Activated naive CD4-positive, alpha-beta T cell treated with anti-CD3 and anti-CD28 coated beads, Interleukin-2, amount 10 ng/mL, durations not matched to agents 7 days and 5 days (primary cell): ENCODE data around the gene WWOX.

Experiments
- CTCF ChIA-PET: fragments of 350-600 bp; sonication (Branson Sonifier 250); formaldehyde crosslinking; loops from one replicate; lab custom pipeline; 2021; ENCODE audit warnings: antibody characterized with exemption; lab: Charles Lee
- DNase-seq: peaks from one replicate; pipeline ENCODE4 v3.0.0-alpha.2; 2020
- H3K27ac Mint-ChIP-seq: one replicate; pipeline ENCODE4 v1.8.0; 2021; ENCODE audit warnings: mild to moderate bottlenecking, moderate library complexity, mixed read lengths
- H3K27me3 Mint-ChIP-seq: one replicate; pipeline ENCODE4 v1.8.0; 2021; ENCODE audit warnings: mild to moderate bottlenecking, mixed read lengths
- H3K36me3 Mint-ChIP-seq: one replicate; pipeline ENCODE4 v1.8.0; 2021; ENCODE audit warnings: mixed read lengths
- H3K4me1 Mint-ChIP-seq: one replicate; pipeline ENCODE4 v1.8.0; 2021; ENCODE audit warnings: mixed read lengths
- H3K4me3 Mint-ChIP-seq: one replicate; pipeline ENCODE4 v1.8.0; 2021; ENCODE audit warnings: mild to moderate bottlenecking, moderate library complexity, mixed read lengths
- H3K9me3 Mint-ChIP-seq: one replicate; pipeline ENCODE4 v1.8.0; 2021; ENCODE audit warnings: mixed read lengths

Gene WWOX

GRCh38 chr16:78325468-78326352, 226.3 kb downstream of the WWOX start:
- H3K9me3 Mint-ChIP-seq = no peaks in the 10 kb centered on the region
- H3K36me3 Mint-ChIP-seq = no peaks in the 10 kb centered on the region
- H3K27me3 Mint-ChIP-seq = no peaks in the 10 kb centered on the region
- no peak overlapping the region for H3K4me3 Mint-ChIP-seq
- no peak for DNase-seq
- no peaks in the 10 kb centered on the region for H3K4me1 Mint-ChIP-seq
- H3K27ac Mint-ChIP-seq = no peak overlapping the region
- CTCF ChIA-PET = no interaction called here

GRCh38 chr16:78326731-78327130, 227.3 kb downstream of the WWOX start:
- Mint-ChIP-seq H3K27me3 (no peaks in the 10 kb centered on the region), H3K36me3 (no peaks in the 10 kb centered on the region), H3K4me1 (no peaks in the 10 kb centered on the region), H3K9me3 (no peaks in the 10 kb centered on the region), H3K27ac (no peak overlapping the region), H3K4me3 (no peak overlapping the region)
- CTCF ChIA-PET = no interaction called here
- no peak for DNase-seq

- CTCF ChIA-PET = no interaction called here
- no peak for DNase-seq
- Mint-ChIP-seq H3K27ac (no peak overlapping the region), H3K36me3 (no peaks in the 10 kb centered on the region), H3K4me3 (no peak overlapping the region), H3K9me3 (no peaks in the 10 kb centered on the region), H3K4me1 (no peaks in the 10 kb centered on the region), H3K27me3 (no peaks in the 10 kb centered on the region)
Observed at GRCh38 chr16:78331731-78332130, 232.3 kb downstream of the WWOX start.

GRCh38 chr16:78333808-78334207, 234.4 kb downstream of the WWOX start:
- Mint-ChIP-seq H3K27ac (no peak overlapping the region), H3K27me3 (no peaks in the 10 kb centered on the region), H3K4me1 (no peaks in the 10 kb centered on the region), H3K36me3 (no peaks in the 10 kb centered on the region), H3K9me3 (no peaks in the 10 kb centered on the region), H3K4me3 (no peak overlapping the region)
- DNase-seq = no peak
- CTCF ChIA-PET = no interaction called here

- CTCF ChIA-PET = no interaction called here
- H3K9me3 Mint-ChIP-seq = no peaks in the 10 kb centered on the region
- no peak overlapping the region for H3K4me3 Mint-ChIP-seq
- no peaks in the 10 kb centered on the region for H3K4me1 Mint-ChIP-seq
- H3K27me3 Mint-ChIP-seq = no peaks in the 10 kb centered on the region
- no peaks in the 10 kb centered on the region for H3K36me3 Mint-ChIP-seq
- H3K27ac Mint-ChIP-seq = no peak overlapping the region
- DNase-seq = no peak
Observed at GRCh38 chr16:78340590-78340989, 241.1 kb downstream of the WWOX start.

DNA sequence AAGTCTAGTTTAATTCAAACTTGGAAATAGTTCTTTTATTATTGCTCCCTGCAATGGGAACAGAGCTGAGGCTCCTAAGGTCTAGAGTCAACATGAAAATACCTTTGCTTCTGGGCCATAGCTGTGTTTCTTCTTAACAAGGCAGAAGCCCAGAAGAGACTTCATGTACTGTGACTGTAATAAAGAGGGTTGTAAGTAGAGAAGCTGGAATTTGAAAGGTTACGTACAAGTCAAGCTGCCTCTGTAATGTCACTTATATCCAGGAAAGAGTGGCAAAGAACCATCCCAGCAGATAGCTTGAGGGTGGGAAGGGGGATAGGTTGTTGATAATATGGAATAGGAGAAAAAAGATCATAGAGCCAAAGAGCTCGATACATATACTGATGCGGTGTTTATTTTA, 248.6 kb downstream of the WWOX start:
- CTCF ChIA-PET = no interaction called here
- Mint-ChIP-seq H3K4me1 (no peaks in the 10 kb centered on the region), H3K27me3 (no peaks in the 10 kb centered on the region), H3K36me3 (no peaks in the 10 kb centered on the region), H3K27ac (no peak overlapping the region), H3K4me3 (no peak overlapping the region), H3K9me3 (no peaks in the 10 kb centered on the region)
- no peak for DNase-seq

GRCh38 chr16:78348886-78349285, 249.4 kb downstream of the WWOX start:
- CTCF ChIA-PET = no interaction called here
- H3K4me1 Mint-ChIP-seq = no peaks in the 10 kb centered on the region
- no peak overlapping the region for H3K4me3 Mint-ChIP-seq
- H3K27ac Mint-ChIP-seq = no peak overlapping the region
- H3K36me3 Mint-ChIP-seq = no peaks in the 10 kb centered on the region
- H3K9me3 Mint-ChIP-seq = no peaks in the 10 kb centered on the region
- no peaks in the 10 kb centered on the region for H3K27me3 Mint-ChIP-seq
- DNase-seq = no peak

DNA sequence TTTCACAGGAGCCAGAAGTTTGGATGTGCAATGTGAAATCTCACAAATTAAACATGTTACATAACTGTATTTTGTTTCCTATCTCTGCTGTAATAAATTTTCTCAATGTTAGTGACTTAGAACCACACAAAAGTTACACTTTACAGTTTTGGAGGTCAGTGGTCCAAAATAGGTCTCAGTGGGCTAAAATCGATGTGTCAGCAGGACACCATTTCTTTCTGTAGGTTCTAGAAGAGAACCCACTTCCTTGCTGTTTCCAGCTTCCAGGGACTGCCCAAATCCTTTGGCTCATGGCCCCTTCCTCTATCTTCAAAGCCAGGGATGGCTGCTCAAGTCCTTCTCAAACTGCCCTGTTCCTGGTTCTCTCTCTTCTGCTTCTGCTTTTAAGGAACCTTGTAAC, 252.7 kb downstream of the WWOX start:
- no peaks in the 10 kb centered on the region for H3K9me3 Mint-ChIP-seq
- H3K27ac Mint-ChIP-seq = no peak overlapping the region
- no peaks in the 10 kb centered on the region for H3K4me1 Mint-ChIP-seq
- no peak overlapping the region for H3K4me3 Mint-ChIP-seq
- CTCF ChIA-PET = no interaction called here
- DNase-seq = no peak
- H3K36me3 Mint-ChIP-seq = no peaks in the 10 kb centered on the region
- H3K27me3 Mint-ChIP-seq = no peaks in the 10 kb centered on the region

DNA sequence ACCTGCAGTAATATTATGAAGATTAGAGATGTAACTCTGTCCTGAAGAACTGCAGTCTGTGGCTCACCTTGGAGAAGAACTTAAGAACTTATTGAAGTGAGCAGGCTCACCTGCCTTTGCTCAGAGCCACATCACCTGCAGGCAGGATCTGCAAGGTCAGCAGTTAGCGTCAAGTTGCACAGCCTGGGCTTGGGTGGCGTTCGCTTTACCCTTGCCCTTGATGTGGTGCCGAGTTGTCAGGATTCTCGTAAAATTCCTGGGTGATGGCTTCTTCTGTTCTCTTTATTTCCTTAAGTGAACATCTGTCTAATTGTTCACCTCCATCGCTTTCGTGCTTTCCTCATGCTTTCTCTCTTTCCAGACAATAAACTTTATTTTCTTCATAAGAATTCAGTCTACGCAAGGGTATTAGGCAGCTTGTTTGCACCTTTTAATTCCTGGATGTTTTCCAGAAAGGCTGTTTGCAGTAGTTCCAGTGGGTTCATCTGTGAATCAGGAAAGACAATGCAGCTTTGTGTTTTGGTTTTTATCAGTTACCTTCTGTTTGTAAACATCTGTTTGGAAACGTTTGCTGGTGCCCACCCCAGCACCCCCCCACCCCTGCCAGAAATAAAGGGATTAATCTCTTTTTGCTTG, 254.3 kb downstream of the WWOX start:
- Mint-ChIP-seq H3K27me3 (no peaks in the 10 kb centered on the region), H3K9me3 (no peaks in the 10 kb centered on the region), H3K4me1 (no peaks in the 10 kb centered on the region), H3K27ac (no peak overlapping the region), H3K4me3 (no peak overlapping the region), H3K36me3 (no peaks in the 10 kb centered on the region)
- CTCF ChIA-PET = no interaction called here
- no peak for DNase-seq

DNA sequence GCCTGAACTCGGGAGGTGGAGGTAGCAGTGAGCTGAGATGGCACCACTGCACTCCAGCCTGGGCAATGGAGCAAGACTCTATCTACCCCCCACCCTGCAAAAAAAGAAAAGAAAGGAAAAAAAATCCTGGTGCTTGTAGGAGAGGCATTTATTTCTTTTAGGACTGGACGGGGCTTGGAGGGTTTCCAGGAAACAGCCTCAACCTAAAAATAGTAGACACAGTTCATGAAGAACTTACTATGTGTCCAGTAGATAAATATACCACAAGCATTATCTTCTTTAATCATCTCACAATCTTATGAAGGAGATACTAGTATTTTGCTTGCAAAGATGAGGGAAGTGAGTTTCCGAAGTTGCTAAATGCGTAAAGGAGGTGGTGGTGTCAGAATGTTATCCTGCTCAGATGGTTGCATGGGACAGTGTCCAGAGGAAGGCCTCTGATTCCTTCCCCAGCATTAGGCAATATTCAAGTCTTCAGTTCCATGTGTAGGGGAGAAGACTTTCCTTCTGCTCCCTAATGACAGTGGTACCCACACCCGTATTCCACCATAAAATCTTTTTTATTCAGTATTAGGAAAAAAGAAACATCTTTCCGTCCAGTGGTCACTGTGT, 263.2 kb downstream of the WWOX start:
- Mint-ChIP-seq H3K4me3 (no peak overlapping the region), H3K27me3 (no peaks in the 10 kb centered on the region), H3K9me3 (no peaks in the 10 kb centered on the region), H3K27ac (no peak overlapping the region), H3K36me3 (no peaks in the 10 kb centered on the region), H3K4me1 (no peaks in the 10 kb centered on the region)
- no peak for DNase-seq
- CTCF ChIA-PET = no interaction called here

- no peak for DNase-seq
- no peak overlapping the region for H3K4me3 Mint-ChIP-seq
Observed at GRCh38 chr16:78363843-78364555, 264.5 kb downstream of the WWOX start.

GRCh38 chr16:78364556-78364880, 265.1 kb downstream of the WWOX start:
- DNase-seq = no peak
- H3K4me3 Mint-ChIP-seq = no peak overlapping the region
- no peak overlapping the region for H3K27ac Mint-ChIP-seq
- H3K4me1 Mint-ChIP-seq = no peaks in the 10 kb centered on the region
- CTCF ChIA-PET = no interaction called here
- no peaks in the 10 kb centered on the region for H3K36me3 Mint-ChIP-seq
- no peaks in the 10 kb centered on the region for H3K27me3 Mint-ChIP-seq
- no peaks in the 10 kb centered on the region for H3K9me3 Mint-ChIP-seq

More at GRCh38 chr16:78363843-78364555, 264.5 kb downstream of the WWOX start:
- Mint-ChIP-seq H3K36me3 (no peaks in the 10 kb centered on the region), H3K27me3 (no peaks in the 10 kb centered on the region), H3K27ac (no peak overlapping the region), H3K4me1 (no peaks in the 10 kb centered on the region), H3K9me3 (no peaks in the 10 kb centered on the region)
- CTCF ChIA-PET = no interaction called here

DNA sequence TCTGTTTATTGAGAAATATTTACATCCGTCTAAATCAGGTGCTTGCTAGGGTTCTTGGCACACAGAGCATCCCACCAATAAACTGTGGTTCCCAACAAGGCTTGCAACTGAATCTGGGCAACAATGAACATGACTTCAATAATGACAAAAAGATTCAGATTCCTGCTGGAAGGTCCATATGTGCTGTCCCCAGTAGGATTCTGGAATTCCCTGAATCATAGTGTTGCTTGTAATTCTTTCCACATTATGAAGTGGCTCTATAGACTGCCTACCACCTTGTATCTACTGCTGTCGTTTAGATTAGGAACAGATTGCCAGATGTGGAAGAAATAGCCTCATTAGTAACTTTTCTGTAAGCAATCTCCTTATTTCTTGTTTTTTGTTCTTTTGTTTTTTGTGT, 265.9 kb downstream of the WWOX start:
- Mint-ChIP-seq H3K36me3 (no peaks in the 10 kb centered on the region), H3K9me3 (no peaks in the 10 kb centered on the region), H3K27me3 (no peaks in the 10 kb centered on the region), H3K4me3 (no peak overlapping the region), H3K4me1 (no peaks in the 10 kb centered on the region), H3K27ac (no peak overlapping the region)
- no peak for DNase-seq
- CTCF ChIA-PET = no interaction called here
